OCI-M1 (cell line): ENCODE data around the gene XPNPEP1.
A peak's percentile ranks its signal among the peaks of the same experiment; 100 is the strongest.

Source experiments
- DNase-seq: peaks from one replicate; lab custom pipeline; 2025; lab: John Stamatoyannopoulos, UW

XPNPEP1 gene

DNA sequence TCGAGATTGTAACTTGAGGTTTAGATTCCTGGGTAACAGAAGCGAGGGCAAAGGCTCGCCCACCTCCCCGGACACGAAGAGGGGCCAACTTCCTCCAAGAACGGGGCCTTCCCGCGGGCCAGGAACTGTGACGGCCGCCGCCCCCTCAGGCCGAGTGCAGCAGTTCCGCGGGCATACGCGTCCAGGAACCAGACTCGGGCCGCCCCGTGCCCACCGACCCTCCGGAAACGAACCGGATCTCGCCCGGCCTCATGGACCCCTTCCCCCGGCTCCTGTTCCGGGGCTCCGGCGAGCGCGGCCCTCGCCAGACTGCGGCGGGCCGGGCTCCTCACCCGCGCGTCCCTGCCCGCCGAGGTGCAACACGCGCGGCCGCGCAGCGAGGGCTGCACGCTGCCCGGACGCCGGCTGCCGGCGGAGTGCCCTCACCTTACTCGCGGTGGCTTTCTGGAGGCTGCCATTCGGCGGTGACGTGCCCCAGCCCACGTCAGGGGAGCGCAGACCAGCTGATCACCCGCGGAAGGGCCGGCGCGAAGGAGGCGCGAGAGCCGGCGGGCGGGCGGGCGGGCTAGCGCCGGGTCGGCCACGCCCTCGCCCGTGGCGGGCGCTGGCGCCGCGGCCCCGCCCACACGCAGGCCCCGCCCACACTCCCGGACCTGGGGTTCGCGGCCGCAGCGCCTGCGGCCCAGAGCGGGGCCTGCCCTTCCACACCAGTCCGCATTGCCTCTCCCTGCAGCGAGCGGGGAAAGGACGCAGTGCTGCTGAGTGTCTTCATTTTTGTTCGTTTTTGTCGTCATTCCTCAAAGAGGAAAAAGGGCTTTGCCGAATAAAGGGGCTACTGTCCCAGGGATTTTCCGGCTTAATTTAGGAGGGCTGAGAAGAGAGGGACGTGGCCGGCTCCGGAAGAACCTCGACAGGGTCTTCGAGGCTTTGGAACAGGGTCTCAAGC lies at the start of gene XPNPEP1:
XPNPEP1 (minus strand) TSS at position 536 of the 946 bp plus-strand sequence; CDS start at position 458, 78 bp downstream.
- peak; percentile 93 for DNase-seq

GRCh38 chr10:109972372-109973001 lies 49.2 kb upstream of the XPNPEP1 start:
- DNase-seq, result no peak

GRCh38 chr10:109971634-109972033 lies 48.3 kb upstream of the XPNPEP1 start:
- DNase-seq, result no peak

DNA sequence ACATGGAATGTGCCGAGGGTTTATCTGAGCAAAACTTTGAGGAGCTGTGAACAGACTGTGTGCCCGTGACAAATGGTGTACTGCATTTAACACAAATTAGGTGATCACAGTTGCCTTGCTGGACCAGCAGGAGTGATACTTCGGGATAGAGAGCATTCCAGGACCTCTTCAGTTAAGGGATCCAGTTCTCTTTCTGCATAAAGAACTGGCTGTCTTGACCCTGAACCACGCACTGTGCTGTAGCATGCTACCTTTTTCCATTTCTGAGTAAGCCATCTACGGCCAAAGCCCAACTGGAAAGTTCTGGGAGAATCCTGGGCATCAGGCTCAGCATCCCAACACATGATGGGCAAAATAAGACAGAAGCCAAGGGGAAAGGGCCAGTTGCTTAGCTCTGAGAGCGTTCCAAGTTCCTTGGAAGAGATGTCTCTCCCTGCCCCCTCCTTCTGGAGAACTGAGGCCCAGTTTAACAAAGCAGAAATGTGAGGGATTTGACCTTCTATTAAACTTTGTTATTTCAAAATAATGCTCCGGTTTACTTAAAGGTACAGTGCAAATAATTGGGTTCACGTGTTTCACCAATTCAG lies 46.5 kb upstream of the XPNPEP1 start:
- DNase-seq, result no peak

GRCh38 chr10:109968953-109969759 lies 45.8 kb upstream of the XPNPEP1 start:
- no peak for DNase-seq

- no peak for DNase-seq
Measured at GRCh38 chr10:109967739-109968088, 44.4 kb upstream of the XPNPEP1 start.

DNA sequence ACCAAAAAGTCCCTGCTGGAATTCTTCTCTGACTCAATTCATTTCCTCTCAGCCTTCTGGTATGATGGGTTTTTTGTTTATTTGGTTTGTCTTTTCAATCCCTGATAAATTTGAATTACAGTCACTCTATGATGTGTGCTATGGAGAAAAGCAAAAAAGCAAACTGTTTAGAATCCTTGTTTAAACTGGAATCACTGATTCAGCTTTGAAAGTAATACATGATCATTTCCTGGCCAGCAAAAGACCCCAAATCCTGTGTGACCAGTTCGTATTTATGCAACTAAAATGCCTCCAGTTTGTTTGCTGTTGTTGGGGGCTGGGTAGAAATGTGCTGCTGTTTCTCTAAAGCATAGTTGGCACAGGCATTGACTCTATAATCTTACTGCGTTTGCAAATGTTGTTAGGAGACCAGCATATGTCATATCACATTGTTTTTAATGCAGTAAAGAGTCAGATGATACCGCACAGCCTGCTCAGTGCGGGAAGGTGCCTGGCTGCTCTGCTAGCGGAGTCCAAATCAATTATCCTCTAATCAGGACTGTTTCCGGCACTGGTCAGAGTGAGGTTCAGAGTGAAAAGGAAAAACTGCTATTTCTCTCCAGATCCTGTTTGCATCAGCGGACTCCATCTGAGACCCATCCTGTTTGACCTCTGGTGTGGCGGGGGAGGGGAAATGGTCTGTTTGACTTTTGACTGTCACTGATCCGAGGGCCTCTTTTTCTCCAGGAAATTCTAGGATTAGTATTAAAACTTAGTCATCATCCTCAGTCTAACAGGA lies 43.8 kb upstream of the XPNPEP1 start:
- DNase-seq, result no peak

DNA sequence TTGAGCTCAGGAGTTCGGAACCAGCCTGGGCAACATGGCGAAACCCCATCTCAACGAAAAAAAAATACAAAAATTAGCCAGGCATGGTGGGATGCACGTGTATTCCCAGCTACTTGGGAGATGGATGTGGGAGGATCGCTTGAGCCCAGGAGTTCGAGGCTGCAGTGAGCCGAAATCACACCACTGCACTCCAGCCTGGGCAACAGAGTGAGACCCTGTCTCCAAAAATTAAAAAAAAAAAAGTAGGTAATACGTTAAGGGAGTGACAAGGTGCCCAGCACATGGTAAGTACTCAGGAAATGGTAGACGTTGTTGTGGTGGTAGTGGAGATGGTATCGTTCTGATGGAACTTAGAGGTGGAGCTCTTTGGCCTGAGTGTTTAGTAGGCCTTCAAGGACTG lies 41.0 kb upstream of the XPNPEP1 start:
- no peak for DNase-seq

GRCh38 chr10:109963439-109963838 lies 40.1 kb upstream of the XPNPEP1 start:
- no peak for DNase-seq

DNA sequence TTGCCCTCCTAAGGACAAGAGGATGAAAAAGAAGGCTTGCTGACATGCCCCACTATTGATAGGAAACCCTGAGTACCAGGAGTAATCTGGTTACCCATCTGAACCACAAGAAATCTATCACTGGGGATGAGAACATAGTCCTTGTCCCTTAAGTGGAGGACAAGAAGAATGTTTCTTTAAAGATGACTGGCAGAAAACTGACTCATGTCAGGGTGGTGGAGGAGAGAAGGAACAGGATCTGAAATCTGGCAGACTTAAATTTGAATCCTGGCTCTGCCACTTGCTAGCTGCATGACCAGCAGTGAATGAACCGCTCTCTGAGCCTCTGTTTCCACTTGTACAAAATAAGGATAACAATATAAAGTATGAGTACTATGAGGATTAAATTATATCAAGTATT lies 38.9 kb upstream of the XPNPEP1 start:
- peak; percentile 29 for DNase-seq

GRCh38 chr10:109961174-109962001 lies 38.1 kb upstream of the XPNPEP1 start:
- no peak for DNase-seq

- DNase-seq, result no peak
Measured at GRCh38 chr10:109960682-109961081, 37.4 kb upstream of the XPNPEP1 start.

DNA sequence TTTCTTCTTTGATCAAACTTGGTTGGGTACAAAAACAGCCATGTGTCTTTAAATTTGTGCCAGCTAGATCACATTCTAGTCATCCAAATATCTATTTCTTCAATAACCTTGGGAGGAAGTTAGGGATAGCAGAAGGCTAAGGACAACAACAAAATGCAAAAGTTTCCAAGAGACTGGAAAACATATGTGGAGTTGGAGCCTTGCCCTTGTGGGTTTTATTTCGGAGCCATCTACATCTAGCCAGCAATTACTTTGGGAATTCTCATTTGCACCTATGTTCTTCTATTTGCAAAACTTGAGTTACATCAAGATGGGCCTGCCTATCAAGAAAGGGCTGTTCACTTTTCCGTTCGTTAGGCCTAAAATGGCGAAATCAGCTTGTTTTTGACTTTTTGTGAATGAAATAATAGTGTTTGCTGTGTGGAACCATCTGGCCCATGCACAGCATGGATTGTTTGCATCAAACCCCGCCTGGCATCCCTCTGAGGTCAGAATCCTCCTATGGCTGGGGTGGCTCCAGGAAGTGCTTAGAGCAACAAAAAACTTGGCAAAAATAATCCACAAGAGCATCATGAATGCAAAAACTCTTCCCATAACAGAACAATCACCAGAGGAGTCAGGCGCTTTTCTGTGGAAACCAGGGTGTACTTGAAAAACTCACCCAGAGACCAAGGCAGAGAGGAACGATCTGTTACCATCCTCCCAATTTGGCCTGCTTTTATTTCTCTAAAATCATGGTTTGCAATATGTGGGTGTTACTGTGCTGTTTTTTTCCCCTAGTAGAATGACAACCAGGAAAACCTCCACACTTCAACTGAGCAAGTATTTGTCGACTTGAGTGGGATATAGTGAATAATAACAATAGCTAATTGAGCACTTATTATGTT lies 36.2 kb upstream of the XPNPEP1 start:
- DNase-seq, result no peak

DNA sequence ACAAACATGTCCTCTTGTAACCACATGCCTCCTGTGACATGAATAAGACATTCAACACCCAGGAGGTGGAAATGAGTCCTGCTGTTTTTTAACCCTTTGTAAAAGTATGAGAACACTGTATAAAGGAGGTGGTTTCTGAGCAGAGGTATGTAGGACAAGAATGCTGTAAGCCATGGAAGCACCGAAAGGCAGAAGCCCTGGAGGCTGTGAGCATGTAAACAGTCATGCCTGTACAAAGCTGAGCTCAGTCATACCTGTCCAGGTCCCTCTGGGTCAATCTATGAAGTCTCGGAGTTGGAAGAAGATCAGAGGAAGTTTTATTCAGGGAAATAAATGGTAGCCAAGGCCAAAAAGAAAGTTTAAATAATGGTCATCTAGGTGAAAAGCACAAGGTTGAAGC lies 34.7 kb upstream of the XPNPEP1 start:
- no peak for DNase-seq

DNA sequence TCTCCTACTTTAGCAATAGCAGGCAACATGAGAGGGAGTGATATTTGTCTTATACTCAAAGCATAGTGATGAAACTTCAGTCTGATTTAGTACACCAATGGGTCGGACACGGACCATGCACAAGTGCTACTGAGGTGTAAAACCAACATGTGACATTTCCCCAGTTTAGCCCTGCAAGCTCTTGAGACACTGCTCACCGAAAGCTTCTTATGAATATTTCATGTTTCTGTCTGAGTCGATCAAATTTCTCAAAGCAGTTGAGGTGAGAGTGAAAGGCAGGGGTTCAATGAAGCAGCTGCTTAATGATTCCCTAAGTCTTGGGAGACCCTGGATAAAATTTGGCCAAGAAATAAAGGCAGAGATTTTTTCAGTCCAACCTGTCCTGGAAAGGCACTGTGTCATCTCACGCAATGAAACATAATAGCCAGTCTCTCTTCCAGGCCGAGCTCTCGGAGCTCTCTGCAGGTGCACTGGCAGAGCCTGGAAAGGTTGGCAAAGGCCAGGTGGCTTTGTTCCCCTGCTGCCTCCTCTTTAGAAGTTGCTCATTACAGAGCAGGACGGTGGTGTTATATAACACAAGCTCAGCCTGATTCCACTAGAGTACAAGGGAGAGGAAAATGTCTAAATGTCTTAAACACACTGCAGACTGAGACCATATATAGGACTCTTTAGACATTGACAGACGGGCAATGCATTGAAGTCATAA lies 33.9 kb upstream of the XPNPEP1 start:
- DNase-seq, result no peak

DNA sequence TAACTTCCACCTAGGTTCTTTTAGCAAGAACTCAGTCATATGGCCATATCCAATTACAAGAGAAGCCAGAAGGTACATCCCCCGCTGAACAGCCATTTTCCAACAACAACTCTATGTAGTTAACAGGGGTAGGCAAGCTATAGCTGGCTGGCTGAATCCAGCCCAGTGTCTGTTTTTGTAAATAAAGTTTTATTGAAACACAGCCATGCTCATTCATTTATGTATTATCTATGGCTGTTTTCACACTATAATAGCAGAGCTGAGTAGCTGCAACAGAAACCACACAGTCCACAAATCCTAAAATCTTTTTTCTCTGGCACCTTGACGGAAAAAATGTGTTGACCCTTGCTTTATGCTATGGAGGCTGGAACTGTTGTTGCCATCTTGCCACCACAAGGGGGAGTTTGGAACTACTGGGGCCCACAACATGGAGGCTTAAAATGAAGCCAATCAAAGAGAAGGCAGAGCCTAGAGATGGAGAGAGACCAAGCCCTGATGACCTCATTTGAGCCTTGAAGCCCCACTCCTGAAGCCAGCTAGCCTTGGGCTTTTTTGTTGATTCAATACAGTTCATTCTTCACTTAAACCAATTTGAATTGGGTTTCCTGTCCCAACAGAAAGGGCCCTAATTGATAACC lies 33.3 kb upstream of the XPNPEP1 start:
- DNase-seq, result peak; percentile 81

DNA sequence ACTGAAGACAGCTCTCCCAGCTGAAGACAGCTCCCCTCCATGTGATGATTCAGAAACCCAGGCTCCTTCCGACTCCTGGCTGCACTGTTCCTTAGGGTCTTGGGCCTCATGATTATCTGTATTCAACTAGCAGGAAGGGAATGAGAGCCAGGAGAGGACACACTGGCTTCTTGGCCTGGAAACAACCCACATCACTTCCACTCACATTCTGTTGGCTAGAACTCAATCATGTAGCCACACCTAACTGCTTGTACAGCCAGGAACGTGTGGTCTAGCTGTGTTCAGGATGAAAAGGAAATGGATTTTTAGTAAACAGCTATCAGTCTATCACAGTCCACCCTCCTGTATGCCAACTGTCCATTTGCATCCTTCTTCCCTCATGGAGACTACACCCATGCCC lies 30.5 kb upstream of the XPNPEP1 start:
- no peak for DNase-seq

DNA sequence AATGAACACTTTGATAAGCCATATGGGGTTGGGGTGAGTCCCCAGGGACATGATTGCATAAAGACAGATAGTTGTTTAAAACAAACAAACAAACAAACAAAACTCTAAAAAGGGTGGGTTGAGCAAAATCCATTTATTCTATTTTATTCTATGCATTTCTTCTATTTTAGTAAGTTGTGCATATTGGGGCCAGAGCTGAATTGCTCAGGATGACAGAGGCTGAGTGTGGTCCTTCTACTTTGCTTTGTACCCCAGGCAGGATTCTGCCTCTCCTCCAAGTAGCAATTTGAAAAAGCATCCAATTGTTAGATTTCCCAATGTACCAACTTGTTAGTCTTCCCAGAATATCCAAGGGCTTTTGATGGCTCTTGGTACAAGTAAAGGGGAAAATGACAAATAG lies 29.2 kb upstream of the XPNPEP1 start:
- DNase-seq, result no peak
